ENCODE data around the gene MAP2K2. TPM values are rescaled to one million over a fixed set of nuclear protein-coding genes. Genes with fewer than 3 reads are reported as not detected.

MAP2K2 gene
- total and polyA plus RNA-seq, 9 of the 15 experiments (the other 6 are each of a cell fraction or from before 2014, with no cell fraction given), result 1.0 to 151 (median 58.3) TPM

- TF ChIP-seq ZNF764 (CRISPR knock-in tag; IDR thresholded peaks at IDR 0.05; ENCODE audit: low read depth) (no peak), ZBTB40 (IDR thresholded peaks at IDR 0.05) (no peak), ZBTB40 (CRISPR knock-in tag; IDR thresholded peaks at IDR 0.05) (no peak), TRIM24 (IDR thresholded peaks at IDR 0.05) (no peak)
Observed at GRCh38 chr19:4100647-4101495, 23.1 kb downstream of the MAP2K2 start (continued).
